Transverse colon (tissue), 4 donors: ENCODE results near the gene LRBA.

Experiments
- EP300 ChIP-seq: sonication (generic); formaldehyde crosslinking; IDR thresholded peaks from one replicate; pipeline ENCODE4 v1.6.1; 2017; ENCODE audit warnings: antibody characterized with exemption, low read depth
- POLR2A ChIP-seq: fragments of 450-650 bp; IDR thresholded peaks from one replicate; pipeline ENCODE4 v1.6.1; 2016; ENCODE audit warnings: antibody characterized with exemption, mild to moderate bottlenecking, moderate library complexity
- POLR2AphosphoS5 ChIP-seq, 3 donors: sonication (generic); formaldehyde crosslinking; IDR thresholded peaks; one replicate each; pipeline ENCODE4 v1.6.1; 2016; ENCODE audit warnings: antibody characterized with exemption in 3 of 3
- TF ChIP-seq, protein P1 (sequence below), 5 experiments: fragments of 200-600 bp in 3 of 5; fragments of 450-650 bp in 2 of 5; sonication (generic) in 3 of 5; IDR thresholded peaks; 1 replicate in 2 of 5; 2 replicates in 3 of 5; pipeline ENCODE4 v1.5.1; 2016 to 2017; ENCODE audit warnings: antibody characterized with exemption in 5 of 5, inconsistent platforms in 3 of 5, mild to moderate bottlenecking in 2 of 5, moderate library complexity in 1 of 5

DNA sequence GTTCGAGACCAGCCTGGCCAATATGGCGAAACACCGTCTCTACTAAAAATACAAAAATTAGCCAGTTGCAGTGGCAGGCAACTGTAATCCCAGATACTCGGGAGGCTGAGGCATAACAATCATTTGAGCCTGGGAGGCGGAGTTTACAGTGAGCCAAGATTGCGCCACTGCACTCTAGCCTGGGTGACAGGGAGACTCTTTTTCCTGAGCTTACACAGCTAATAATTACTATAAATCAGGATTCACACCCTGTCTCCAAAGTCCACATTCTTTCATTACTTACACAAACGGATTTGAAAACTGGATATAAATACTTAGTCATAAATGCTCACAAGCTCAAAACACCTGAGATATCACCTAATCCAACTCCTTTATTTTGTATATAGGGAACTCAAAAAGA is 151.6 kb downstream of the LRBA start:
- TF ChIP-seq, protein P1, sequence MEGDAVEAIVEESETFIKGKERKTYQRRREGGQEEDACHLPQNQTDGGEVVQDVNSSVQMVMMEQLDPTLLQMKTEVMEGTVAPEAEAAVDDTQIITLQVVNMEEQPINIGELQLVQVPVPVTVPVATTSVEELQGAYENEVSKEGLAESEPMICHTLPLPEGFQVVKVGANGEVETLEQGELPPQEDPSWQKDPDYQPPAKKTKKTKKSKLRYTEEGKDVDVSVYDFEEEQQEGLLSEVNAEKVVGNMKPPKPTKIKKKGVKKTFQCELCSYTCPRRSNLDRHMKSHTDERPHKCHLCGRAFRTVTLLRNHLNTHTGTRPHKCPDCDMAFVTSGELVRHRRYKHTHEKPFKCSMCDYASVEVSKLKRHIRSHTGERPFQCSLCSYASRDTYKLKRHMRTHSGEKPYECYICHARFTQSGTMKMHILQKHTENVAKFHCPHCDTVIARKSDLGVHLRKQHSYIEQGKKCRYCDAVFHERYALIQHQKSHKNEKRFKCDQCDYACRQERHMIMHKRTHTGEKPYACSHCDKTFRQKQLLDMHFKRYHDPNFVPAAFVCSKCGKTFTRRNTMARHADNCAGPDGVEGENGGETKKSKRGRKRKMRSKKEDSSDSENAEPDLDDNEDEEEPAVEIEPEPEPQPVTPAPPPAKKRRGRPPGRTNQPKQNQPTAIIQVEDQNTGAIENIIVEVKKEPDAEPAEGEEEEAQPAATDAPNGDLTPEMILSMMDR (IDR thresholded peaks at IDR 0.05): no peak
- no peak for TF ChIP-seq POLR2A
- TF ChIP-seq EP300: no peak
- no peak for TF ChIP-seq POLR2AphosphoS5 (IDR thresholded peaks at IDR 0.05)
